CD4-positive, alpha-beta T cell treated with Interferon gamma for 1 hour (primary cell): ENCODE measurements around the gene TFB2M.
A peak's percentile ranks its signal among the peaks of the same experiment; 100 is the strongest.
"Not testable (repeated sequence)": the region's sequence is repeated elsewhere in the genome, so short reads cannot be mapped to it uniquely, and the experiment has no call there.

Experiments used
- DNase-seq: peaks from one replicate; pipeline ENCODE4 v3.0.0-alpha.2; 2020

TFB2M gene

GRCh38 chr1:246566128-246566812 is at the start of gene TFB2M, which contains the start of gene CNST:
TFB2M (minus strand) TSS chr1:246566261; CDS start chr1:246566138, 123 bp downstream.
CNST (plus strand) TSS chr1:246566456; CDS start chr1:246591563, 25,107 bp downstream.
- peak; percentile 95 for DNase-seq

- no peak for DNase-seq
Observed at GRCh38 chr1:246613096-246613758, 47.2 kb upstream of the TFB2M start.

GRCh38 chr1:246609632-246610031 is 43.6 kb upstream of the TFB2M start:
- no peak for DNase-seq

DNA sequence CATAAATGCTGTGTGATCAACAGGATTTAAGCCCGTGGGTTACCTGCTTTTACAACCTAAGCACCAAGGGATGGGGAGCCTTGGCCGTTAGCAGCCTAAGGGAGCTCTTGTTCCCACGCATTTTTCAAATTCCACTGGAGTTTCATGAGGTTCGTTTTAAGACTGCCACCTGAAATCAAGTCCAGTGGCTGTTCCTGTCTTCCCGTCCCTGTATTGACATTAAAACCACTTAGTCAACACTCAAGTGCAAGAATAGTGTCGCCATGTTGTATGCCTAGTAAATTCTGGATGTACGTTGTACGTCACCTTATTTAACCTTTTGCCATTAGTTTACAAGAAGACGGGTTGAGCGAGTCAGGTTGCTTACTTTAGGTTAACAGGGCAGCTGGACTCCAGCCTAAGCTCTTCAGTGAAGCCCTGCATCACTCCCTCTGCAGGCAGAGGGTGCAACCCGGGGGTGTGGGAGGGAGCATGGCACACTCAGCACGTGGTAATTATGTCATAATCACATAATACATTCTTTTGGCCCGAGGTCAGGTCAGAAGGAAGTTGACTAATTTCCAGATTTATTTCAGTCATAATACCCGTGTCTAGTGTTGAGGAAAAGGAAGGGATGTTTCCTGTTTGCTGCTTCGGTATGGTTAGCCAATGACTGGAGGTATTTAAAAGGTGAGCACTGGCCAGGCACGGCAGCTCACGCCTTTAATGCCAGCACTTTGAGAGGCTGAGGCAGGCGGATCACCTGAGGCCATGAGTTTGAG is 42.7 kb upstream of the TFB2M start:
- DNase-seq = peak; percentile 54

GRCh38 chr1:246607462-246607861 is 41.4 kb upstream of the TFB2M start:
- DNase-seq = peak; percentile 18

- not testable (repeated sequence) for DNase-seq
Observed at GRCh38 chr1:246605231-246605630, 39.2 kb upstream of the TFB2M start.

- no peak for DNase-seq
Observed at GRCh38 chr1:246602194-246602593, 36.1 kb upstream of the TFB2M start.

DNA sequence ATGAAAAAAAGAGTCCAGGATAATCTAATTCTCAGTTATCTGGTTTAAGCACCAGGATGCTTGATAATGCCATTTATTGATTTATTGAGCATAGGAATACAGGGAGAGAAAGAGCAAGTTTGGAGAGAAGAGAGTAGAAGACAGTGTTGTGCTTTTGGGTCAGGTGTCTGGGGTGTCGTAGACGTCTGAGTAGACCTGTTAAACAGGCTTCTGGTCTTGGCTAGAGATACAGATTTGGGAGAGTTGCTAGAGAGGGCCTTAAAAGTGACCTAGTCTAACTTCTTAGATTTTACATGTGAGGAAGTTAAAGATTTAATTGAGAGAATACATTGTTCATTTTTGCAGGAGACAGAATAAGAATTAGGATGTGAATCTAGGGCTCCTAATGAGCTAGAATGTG is 34.5 kb upstream of the TFB2M start:
- no peak for DNase-seq

DNA sequence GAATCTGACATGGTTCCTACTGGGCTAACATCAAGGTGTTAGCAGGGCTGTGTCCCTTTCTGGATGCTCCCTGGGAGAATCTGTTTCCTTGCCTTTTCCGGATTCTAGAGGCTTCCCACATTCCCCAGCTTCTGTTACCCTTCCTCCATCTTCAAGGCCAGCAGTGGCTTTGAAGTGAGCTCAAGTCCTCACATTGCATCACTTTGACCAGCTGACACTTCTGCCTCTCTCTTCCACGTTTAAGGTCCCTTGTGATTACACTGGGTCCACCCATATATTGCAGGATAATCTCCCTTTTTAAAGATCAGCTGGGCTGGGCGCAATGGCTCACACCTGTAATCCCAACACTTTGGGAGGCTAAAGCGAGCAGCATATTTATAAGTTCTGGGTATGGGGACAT is 33.3 kb upstream of the TFB2M start:
- DNase-seq = no peak

GRCh38 chr1:246597971-246598370 is 31.9 kb upstream of the TFB2M start:
- DNase-seq = no peak

- DNase-seq = no peak
Observed at GRCh38 chr1:246597340-246597739, 31.3 kb upstream of the TFB2M start.

DNA sequence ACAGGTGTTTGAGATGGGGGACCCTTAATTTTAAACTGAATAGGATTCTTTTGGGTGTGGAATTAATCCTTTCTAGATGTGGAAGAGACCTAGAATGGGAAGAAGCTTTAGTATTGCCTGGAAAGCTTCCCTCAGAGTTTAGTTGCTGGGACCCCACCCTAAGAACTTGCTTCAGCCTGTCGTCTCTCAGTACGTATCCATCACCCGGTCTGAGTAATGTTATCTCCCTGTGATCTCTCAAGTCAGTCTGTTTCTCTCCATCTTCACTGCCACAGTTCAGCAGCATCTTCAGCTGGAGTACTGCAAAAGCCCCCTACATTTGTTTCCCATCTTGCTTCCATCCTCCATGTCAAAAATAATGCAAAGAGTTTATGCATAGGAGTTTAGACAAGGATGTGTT is 29.1 kb upstream of the TFB2M start:
- no peak for DNase-seq

GRCh38 chr1:246592695-246593094 is 26.6 kb upstream of the TFB2M start:
- no peak for DNase-seq

GRCh38 chr1:246591958-246592357 is 25.9 kb upstream of the TFB2M start:
- no peak for DNase-seq

DNA sequence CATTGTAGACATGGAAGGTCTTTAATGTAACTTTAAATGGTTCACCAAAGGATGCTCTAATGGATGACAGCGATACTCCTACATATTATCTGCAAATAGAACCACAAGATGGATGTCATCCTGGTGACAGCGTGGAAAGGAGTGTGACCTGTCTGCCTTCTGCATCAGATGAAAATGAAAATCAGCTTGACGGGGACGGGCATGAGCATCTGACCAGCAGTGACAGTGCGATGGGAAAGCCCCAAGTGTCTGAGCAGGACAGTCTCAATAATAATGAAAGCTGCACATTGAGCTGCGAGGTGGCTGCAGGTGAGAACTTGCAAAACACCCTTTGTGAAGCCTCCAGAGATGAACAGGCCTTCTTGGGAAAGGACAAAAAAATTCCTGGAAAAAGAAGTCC is 25.4 kb upstream of the TFB2M start:
- no peak for DNase-seq

DNA sequence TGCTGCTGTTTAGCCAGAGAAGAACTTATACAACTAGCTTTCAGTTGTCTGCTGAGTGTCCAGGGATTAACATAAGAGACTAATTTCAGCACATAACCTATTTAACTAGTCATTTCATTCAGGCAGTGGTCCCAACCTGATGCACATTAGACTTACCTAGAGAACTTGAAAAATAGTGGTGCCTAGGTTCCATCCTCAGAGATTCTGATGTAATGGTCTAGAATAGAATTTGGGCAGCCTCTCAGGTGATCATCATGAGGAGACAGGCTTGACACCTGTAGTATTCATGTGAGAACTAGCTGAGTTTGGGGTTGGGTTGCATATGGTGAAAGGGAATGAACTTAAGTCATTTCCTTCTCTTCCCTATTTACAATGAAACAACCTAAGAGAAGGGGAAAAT is 25.0 kb upstream of the TFB2M start:
- no peak for DNase-seq

DNA sequence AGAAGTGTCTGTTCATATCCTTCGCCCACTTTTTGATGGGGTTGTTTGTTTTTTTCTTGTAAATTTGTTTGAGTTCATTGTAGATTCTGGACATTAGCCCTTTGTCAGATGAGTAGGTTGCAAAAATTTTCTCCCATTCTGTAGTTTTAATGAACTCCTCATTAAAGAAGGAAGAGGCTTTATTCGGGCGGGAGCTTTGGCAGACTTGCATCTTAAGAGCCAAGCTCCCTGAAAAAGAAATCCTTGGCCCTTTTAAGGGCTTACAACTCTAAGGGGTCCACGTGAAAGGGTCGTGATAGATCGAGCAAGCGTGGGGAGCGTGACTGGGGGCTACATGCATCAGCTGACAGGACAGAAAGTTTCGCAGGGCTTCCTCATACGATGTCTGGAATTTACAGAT is 23.9 kb upstream of the TFB2M start:
- DNase-seq = not testable (repeated sequence)

- DNase-seq = no peak
Observed at GRCh38 chr1:246588159-246588721, 22.2 kb upstream of the TFB2M start.

DNA sequence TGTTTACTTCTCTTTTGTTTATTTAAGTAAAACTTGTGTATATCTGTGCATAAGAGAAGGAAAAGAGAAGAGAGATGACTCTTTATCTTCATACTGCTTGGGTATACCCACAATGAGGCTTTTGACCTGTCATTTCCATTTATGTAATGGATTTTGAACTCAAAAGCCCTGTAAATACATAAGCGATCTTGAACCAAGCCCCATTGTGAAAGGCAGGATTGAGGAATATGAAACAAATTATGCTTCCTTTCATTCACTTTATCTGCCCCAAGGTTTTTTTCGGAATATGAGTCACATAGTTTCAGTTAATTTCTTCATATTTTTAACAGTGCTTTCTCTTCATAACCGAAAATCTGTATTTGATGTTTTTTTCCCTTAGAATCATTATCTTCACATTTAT is 21.5 kb upstream of the TFB2M start:
- no peak for DNase-seq

DNA sequence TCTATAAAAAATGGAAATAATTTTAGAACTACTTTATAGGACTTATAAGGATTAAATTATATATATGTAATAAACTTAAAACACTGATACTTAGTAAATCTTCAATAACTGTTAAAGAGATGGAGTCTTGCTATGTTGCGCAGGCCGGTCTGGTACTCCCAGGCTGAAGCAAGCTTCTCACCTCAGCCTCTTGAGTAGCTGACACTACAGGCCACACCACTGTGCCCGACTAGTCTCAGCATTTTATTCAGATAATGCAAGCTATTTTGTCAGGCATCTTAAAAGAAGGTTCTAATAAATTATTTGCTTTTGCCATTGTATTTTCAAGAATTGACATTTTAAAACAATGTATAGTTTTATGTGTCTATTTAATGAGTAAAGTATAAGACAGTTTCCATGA is 21.0 kb upstream of the TFB2M start:
- no peak for DNase-seq

- no peak for DNase-seq
Observed at GRCh38 chr1:246583448-246584185, 17.6 kb upstream of the TFB2M start.

DNA sequence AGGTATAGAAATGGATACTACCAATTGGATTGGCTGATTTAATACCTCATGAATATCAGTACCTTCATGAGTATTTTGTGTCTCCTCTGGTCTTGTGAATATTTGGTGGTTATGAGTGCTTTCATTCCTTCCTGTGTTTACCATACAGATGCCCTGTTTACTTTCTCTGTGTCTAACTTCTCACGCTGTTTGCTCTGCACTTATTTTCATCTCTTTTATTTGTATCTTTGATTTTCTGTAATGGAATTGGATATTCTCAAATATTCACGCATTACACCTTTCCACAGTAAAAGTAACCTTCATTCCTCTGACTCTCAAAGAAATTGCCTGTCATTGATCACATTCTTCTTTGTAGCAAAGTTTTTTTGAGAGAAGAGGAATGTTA is 17.0 kb upstream of the TFB2M start:
- no peak for DNase-seq
